Mucosa of descending colon (tissue), 3 donors: ENCODE data around the gene SREK1. TPM values are rescaled to one million over a fixed set of nuclear protein-coding genes. Genes with fewer than 3 reads are reported as not detected.
"Not testable (repeated sequence)": the region's sequence is repeated elsewhere in the genome, so short reads cannot be mapped to it uniquely, and the experiment has no call there.

Experiments used
- ATAC-seq: fragments of 200-7000 bp; cut with Tn5 transposase; one replicate; pipeline ENCODE4 v1.9.1; 2020; ENCODE audit warnings: mild to moderate bottlenecking, moderate library complexity
- DNase-seq, 3 donors: peaks; one replicate each; pipeline ENCODE4 v3.0.0-alpha.2; 2020
- H3K36me3 ChIP-seq: fragments of 200-600 bp; one replicate; pipeline ENCODE4 v1.8.0; 2021; ENCODE audit warnings: low read depth, mild to moderate bottlenecking
- H3K4me1 ChIP-seq: fragments of 200-600 bp; one replicate; pipeline ENCODE4 v1.8.0; 2021; ENCODE audit warnings: low read depth, mild to moderate bottlenecking
- H3K4me3 ChIP-seq: fragments of 200-600 bp; one replicate; pipeline ENCODE4 v1.8.0; 2021; ENCODE audit warnings: mild to moderate bottlenecking
- H3K9me3 ChIP-seq: fragments of 200-600 bp; one replicate; pipeline ENCODE4 v1.8.0; 2021; ENCODE audit warnings: mild to moderate bottlenecking
- intact Hi-C, 2 donors: fragments of 100-400 bp; cut with DNase I in 1 of 2; cut with micrococcal nuclease in 1 of 2; formaldehyde crosslinking; loops; one replicate each; pipeline versions ENCODE4 v1.11.0 to v1.11.1; 2022; cut with DNase I, micrococcal nuclease
- total RNA-seq, 3 donors: library from RNA; stranded (reverse); fragmentation: NEBNext Ultra II Directional in 2 of 3; extraction: Animal tissue kit (Norgen Biotek cat#: 25700) in 2 of 3; gene quantifications; one replicate each; pipeline versions ENCODE4 v1.2.1 to v1.2.4, GENCODE V29; 2021 to 2023
- TF ChIP-seq, protein P1 (sequence below): fragments of 200-600 bp; IDR thresholded peaks from one replicate; pipeline ENCODE4 v1.8.0; 2022; ENCODE audit warnings: antibody characterized with exemption, mild to moderate bottlenecking
- donor health status: DM: no; HTN: no; CAD: no; lungs with moderate emphysema.
- donor health status: DM: no; HTN: no; CAD: no.
- donor health status: DM: no; HTN: yes; CAD: no.

SREK1 gene
- total RNA-seq, 3 donors from 2014 or later: 55.7 to 67.8 (median 66.5) TPM

DNA sequence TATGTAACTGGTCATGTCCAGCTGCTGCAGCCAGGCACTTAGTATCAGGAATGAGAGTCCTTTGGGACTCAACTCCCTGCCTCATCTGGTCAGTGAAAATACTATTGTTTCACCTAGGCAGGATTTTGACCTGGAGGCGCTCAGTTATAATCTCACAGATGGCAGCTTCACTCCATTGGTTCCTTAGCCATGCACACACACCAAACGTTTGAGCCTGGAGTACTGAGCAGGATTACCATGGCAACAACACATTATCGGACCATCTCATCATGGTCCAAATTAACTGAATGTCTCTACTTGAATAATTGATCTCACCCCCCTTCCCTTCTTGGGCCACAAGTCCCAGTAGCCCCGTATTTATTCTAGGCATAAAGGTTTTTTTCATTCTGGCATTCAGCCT lies 15.0 kb upstream of the SREK1 start:
- DNase-seq (no peak), ATAC-seq (no peak)
- TF ChIP-seq, protein P1, sequence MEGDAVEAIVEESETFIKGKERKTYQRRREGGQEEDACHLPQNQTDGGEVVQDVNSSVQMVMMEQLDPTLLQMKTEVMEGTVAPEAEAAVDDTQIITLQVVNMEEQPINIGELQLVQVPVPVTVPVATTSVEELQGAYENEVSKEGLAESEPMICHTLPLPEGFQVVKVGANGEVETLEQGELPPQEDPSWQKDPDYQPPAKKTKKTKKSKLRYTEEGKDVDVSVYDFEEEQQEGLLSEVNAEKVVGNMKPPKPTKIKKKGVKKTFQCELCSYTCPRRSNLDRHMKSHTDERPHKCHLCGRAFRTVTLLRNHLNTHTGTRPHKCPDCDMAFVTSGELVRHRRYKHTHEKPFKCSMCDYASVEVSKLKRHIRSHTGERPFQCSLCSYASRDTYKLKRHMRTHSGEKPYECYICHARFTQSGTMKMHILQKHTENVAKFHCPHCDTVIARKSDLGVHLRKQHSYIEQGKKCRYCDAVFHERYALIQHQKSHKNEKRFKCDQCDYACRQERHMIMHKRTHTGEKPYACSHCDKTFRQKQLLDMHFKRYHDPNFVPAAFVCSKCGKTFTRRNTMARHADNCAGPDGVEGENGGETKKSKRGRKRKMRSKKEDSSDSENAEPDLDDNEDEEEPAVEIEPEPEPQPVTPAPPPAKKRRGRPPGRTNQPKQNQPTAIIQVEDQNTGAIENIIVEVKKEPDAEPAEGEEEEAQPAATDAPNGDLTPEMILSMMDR: no peak
- Histone ChIP-seq H3K9me3 (no peaks in the 10 kb centered on the region), H3K36me3 (no peaks in the 10 kb centered on the region), H3K4me1 (no peaks in the 10 kb centered on the region), H3K4me3 (no peak overlapping the region)
- intact Hi-C loops: no loop called here

DNA sequence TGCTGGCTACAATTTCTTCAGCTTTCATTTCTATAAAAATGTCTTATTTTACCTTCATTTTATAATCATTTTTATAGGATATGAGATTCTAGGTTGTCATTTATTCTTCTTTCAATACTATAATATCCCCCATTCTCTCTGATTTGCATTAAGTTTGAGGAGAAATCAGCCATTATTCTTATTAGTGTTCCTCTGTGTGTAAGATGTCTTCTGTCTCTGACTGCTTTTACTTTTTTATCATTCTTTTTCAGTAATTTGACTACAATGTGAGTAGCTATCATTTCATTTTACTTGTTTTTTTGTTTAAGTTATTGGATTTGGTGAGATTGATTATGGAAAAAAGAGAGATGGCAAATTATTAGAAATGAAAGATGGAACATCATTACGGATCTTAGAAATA lies 13.6 kb upstream of the SREK1 start:
- TF ChIP-seq, protein P1: no peak
- Histone ChIP-seq H3K4me1 (no peaks in the 10 kb centered on the region), H3K4me3 (no peak overlapping the region), H3K36me3 (no peaks in the 10 kb centered on the region), H3K9me3 (no peaks in the 10 kb centered on the region)
- intact Hi-C loops: no loop called here
- ATAC-seq (no peak), DNase-seq (no peak)

DNA sequence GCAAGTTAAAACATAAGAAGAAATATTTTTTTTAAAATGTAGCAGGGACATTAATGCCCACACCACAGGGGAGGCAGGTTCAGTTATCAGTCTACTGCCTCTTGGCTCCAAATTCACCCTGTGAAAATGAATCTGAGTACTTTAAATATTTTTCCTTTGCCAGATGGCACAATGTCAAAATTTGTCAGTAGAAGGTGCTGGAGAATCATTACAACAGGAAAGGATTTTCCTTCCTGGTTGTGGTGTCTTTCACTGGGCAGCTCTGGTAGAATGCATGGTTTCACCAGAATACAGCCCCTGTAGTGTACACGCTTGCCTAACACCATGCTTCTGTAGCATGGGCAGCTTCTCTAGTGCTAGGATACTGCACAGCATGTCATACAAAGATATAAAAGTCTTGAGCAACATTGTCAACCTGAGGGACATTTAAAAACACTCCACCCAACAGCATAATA lies 9.7 kb upstream of the SREK1 start:
- TF ChIP-seq, protein P1: no peak
- H3K36me3 ChIP-seq: no peaks in the 10 kb centered on the region
- no peak overlapping the region for H3K4me3 ChIP-seq
- ATAC-seq (peak; percentile 81), DNase-seq (peak in 1 of 3 donors; percentile 4)
- no peaks in the 10 kb centered on the region for H3K9me3 ChIP-seq
- no peaks in the 10 kb centered on the region for H3K4me1 ChIP-seq
- intact Hi-C loops: no loop called here

DNA sequence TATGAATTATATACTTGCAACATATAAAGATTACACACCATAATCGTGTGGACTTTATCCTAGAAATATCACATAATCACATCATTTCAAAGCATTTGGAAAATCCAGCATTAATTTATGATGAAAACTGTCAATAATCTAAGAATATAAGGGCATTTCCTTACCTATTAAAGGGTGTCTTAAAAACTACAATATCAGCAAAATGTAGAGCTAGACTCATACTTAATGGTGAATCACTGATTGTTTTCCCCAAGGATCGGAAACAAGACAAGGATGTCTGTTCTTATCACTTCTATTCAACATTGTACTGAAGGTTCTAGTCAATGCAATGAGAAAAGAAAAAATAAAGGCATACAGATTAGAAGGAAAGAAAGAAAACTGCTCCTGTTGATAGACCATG lies 8.0 kb upstream of the SREK1 start:
- Histone ChIP-seq H3K36me3 (no peaks in the 10 kb centered on the region), H3K4me3 (no peak overlapping the region), H3K4me1 (no peaks in the 10 kb centered on the region), H3K9me3 (no peaks in the 10 kb centered on the region)
- intact Hi-C loops: no loop called here
- TF ChIP-seq, protein P1: no peak
- ATAC-seq (no peak), DNase-seq (no peak)

DNA sequence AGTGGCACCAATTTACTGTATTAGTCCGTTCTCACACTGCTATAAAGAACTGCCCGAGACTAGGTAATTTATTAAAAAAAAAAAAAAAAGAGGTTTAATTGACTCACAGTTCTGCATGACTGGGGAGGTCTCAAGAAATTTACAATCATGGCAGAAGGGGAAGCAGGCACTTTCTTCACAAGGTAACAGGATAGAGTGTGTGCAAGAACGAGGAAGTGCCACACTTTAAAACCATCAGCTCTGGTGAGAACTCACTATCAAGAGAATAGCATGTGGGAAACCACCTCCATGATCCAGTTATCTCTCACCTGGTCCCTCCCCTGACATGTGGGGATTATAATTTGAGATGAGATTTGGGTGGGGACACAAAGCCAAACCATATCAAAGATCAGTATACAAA lies 7.2 kb upstream of the SREK1 start:
- ATAC-seq, H3K36me3 ChIP-seq, H3K9me3 ChIP-seq, H3K4me3 ChIP-seq, DNase-seq, intact Hi-C loops, H3K4me1 ChIP-seq: not testable (repeated sequence)

DNA sequence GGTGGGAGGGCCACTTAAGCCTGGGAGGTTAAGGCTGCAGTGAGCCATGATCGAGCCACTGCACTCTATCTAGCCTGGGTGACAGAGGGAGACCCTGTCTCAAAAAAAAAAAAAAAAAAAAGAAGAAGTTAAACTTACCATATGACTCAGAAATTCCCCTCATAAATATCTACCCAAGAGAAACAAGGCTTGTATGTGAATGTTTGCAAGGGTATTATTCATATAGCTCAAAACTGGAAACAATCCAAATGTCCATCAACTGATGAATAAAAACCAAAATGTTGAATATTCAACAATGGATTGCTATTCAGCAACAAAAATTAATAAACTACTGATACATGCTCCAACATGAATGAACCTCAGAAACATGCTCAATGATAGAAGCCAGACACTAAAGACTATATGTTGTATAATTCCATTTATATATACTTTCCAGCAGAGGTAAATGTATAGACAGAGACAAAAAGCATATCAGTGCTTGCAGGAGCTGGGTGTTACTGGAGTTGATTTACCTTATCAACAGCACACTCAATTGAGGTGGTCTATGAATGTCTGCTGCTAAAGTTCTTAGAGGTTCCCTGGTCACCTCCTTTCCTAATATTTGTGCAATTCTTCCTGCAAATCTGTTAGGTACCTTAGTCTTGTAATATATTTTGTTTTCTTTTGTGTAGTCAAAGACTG lies 5.3 kb upstream of the SREK1 start:
- intact Hi-C loops: no loop called here
- H3K4me1 ChIP-seq: peaks cover 4% of the 10 kb centered on the region
- no peak for DNase-seq
- ATAC-seq: no peak
- TF ChIP-seq, protein P1: no peak
- H3K36me3 ChIP-seq: no peaks in the 10 kb centered on the region
- no peaks in the 10 kb centered on the region for H3K9me3 ChIP-seq
- H3K4me3 ChIP-seq: no peak overlapping the region
